GM21515 (cell line): ENCODE data around the gene CCDC71.
A peak's percentile ranks its signal among the peaks of the same experiment; 100 is the strongest.

Experiments used
- ATAC-seq: cut with Tn5 transposase; IDR thresholded peaks from one replicate; pipeline ENCODE4 v1.9.1; 2021; ENCODE audit not compliant: unreplicated experiment

The CCDC71 gene

GRCh38 chr3:49132073-49132436 is 34.1 kb downstream of the CCDC71 start:
- ATAC-seq: no peak

GRCh38 chr3:49131576-49131975 is 34.6 kb downstream of the CCDC71 start:
- no peak for ATAC-seq

DNA sequence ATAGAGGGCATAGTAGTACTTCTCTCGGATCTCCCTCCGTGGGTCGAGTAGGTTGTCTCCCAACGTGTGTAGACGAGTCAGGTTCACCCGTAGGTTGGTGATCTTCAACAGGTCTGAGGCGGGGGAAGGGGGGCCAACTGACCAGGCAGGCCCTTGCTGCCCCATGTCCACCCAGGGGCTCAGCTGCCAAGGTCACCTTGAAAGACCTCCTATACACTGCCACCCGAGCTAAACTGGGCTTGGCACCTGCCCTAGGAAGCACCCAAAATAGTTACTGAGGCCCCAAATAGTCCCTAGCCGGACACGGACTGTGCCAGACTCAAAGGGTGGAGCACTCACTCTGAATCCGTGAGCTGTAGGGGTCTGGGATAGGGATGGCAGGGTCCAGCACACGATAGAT is 35.1 kb downstream of the CCDC71 start:
- no peak for ATAC-seq

DNA sequence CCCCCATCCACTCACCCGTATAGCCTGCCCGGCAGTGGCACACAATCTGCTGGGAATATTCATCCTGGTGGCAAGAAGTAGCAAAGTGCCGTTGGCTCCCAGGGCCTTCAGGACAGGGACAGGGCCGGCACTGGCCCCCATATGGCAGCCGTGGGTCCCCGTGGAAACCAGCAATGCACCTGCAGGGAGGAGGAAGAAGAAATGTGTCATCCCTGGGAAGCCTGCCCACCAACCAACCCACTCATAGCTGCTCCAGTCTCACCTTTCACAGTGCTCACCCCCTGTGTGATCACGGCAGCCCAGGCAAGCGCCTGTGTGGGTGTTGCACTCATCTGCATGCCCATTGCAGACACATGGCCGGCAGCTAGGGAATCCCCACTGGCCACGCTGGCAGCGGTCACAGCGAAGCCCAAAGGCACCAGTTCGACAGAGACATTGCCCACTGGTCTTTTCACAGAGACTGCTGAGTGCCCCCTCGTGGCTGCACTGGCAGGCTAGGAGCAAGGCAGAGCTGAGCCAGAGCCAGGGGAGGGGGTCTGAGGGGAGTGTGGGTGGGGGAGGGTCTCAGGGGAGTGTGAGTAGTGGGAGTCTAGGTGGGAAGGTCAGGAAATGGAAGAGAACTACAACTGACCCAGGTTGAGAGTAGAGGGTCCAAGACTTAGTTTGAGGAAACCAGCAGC is 41.0 kb downstream of the CCDC71 start:
- no peak for ATAC-seq

GRCh38 chr3:49124203-49124602 is 41.9 kb downstream of the CCDC71 start:
- ATAC-seq: no peak

DNA sequence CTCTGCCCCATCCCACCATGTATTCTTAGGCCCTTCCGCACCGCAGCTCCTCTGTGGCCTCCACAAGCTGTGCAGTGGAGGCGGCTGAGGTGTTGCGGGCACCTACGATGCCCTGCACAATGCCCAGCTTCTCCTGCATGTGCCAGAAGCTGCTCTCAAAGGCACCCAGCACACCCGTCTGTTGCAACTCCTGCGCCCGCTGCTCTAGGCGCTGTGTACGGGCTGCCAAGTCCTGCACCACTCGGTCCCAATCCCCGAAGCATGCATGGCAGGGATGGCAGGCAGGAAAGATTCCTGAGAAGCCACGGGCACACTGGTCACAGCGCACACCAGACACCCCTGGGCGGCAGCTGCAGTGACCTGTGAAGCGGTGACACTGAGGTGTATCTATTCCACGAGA is 42.4 kb downstream of the CCDC71 start:
- no peak for ATAC-seq

- ATAC-seq: no peak
These were observed 43.1 kb downstream of the CCDC71 start for GRCh38 chr3:49122886-49123545.

GRCh38 chr3:49122451-49122850 is 43.7 kb downstream of the CCDC71 start:
- ATAC-seq: no peak

DNA sequence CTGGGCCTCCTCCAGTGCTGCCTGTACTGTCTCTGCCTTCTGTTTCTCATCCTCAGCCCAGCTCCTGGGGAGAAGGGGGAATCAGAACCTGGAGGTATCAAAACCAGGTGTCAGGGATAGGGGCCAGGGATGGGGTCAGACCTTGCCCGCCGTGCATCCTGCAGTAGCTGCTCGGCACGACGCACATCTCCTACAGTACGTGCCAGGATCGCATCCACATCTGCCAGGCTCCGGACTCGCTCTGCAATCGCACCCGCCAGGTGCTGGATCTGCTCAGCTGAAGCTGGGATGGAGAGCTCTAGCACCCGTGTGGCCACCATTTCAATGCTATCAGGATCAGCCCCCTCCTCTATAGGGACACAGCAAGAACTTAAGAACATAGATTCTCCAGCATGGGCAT is 44.1 kb downstream of the CCDC71 start:
- ATAC-seq: no peak

DNA sequence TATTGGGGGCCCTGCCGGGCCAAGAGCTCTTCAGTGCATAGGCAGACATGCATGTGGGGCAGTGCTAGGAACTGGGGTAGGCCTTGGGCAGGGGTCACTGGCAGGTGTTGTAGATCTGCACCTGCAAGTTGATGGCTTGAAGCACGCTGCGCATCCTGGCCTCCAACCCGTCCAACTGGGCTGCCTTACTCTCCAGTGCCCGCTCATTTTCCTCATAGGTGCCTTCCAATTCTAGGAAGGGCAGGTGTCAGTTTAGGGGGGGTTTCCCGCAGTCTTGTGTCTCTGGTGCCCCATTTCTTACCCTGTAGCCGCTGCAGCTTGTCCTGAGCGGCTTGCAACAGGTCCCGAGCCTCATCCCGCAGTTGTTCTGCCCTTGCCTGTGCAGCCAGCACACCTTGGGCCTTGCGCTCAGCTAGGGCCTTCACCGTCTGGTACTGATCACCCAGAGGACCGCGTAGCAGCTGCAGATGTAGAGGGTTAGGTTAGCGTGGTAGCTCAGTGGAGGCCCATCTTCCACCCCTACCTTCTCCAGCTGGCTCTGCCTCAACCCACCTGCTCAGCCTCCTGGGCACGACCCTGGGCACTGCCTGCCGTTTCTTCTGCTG is 44.9 kb downstream of the CCDC71 start:
- no peak for ATAC-seq

GRCh38 chr3:49120438-49121131 is 45.5 kb downstream of the CCDC71 start, which contains the start of gene USP19:
Gene USP19, minus strand, starts transcription at chr3:49120823. Its CDS starts 1,678 bp downstream, at chr3:49119145.
- ATAC-seq: peak; percentile 76

GRCh38 chr3:49120096-49120437 is 46.1 kb downstream of the CCDC71 start:
- no peak for ATAC-seq

DNA sequence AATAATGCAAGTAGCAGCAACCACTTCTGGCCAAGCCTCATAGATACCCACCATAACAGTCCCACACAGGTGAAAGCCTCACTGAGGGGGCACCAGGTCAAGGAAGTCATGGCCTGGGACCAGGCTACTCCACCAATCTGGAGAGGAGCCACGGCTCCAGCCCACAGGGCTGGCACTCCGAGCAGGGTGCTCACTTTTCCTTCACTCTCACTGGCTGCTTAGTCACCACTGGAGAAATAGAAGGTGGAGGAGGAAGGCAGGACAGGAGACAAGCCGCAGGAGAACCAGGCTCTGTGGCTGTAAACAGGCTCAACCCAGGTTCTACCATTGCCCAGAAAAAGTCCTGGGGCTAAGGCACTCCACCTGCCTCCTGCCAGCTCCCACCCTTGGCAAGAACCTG is 46.7 kb downstream of the CCDC71 start:
- no peak for ATAC-seq

GRCh38 chr3:49119036-49119435 is 47.1 kb downstream of the CCDC71 start:
- ATAC-seq: no peak
